Ascending aorta (tissue), 2 donors: ENCODE data around the gene FGGY. TPM values are rescaled to one million over a fixed set of nuclear protein-coding genes. Genes with fewer than 3 reads are reported as not detected.

Experiments
- DNase-seq, 2 donors: peaks; one replicate each; pipeline ENCODE4 v3.0.0-alpha.2; 2019; ENCODE audit warnings: low spot score in 2 of 2
- H3K27ac ChIP-seq, 2 donors: fragments of 200-600 bp; sonication (generic); one replicate each; pipeline ENCODE4 v1.5.1; 2016 to 2017; ENCODE audit warnings: mild to moderate bottlenecking in 1 of 2
- H3K27me3 ChIP-seq: fragments of 200-600 bp; sonication (generic); one replicate; pipeline ENCODE4 v1.5.1; 2017
- H3K36me3 ChIP-seq, 2 donors: fragments of 200-600 bp; sonication (generic); one replicate each; pipeline ENCODE4 v1.5.1; 2016
- H3K4me1 ChIP-seq, 2 donors: fragments of 200-600 bp; sonication (generic); one replicate each; pipeline ENCODE4 v1.5.1; 2016 to 2017; ENCODE audit warnings: mild to moderate bottlenecking in 1 of 2
- H3K4me3 ChIP-seq, 2 donors: fragments of 200-600 bp; sonication (generic); one replicate each; pipeline ENCODE4 v1.5.1; 2016 to 2017; ENCODE audit warnings: mild to moderate bottlenecking in 1 of 2
- H3K9me3 ChIP-seq, 2 donors: fragments of 200-600 bp; sonication (generic); one replicate each; pipeline ENCODE4 v1.5.1; 2016
- CTCF ChIP-seq, 3 experiments: fragments of 200-600 bp in 2 of 3; fragments of 450-650 bp in 1 of 3; sonication (generic) in 2 of 3; IDR thresholded peaks; one replicate each; pipeline ENCODE4 v1.5.1; 2016 to 2019; ENCODE audit warnings: antibody characterized with exemption in 3 of 3, mild to moderate bottlenecking in 1 of 3, moderate library complexity in 1 of 3
- intact Hi-C: fragments of 100-400 bp; cut with DNase I; formaldehyde crosslinking; loops from one replicate; pipeline ENCODE4 v1.15.1; 2023
- total RNA-seq: library from RNA; depleted of rRNA; stranded (reverse); fragments of >200 nt; gene quantifications from one replicate; pipeline ENCODE4 v1.1.0, GENCODE V29; 2016

FGGY gene
- total RNA-seq, 1 donor from 2014 or later, result 7.0 TPM

GRCh38 chr1:59664166-59664565 is 367.3 kb downstream of the FGGY start:
- no peak for DNase-seq
- Histone ChIP-seq H3K27me3 (no peaks in the 10 kb centered on the region), H3K27ac (no peak overlapping the region), H3K9me3 (no peaks in the 10 kb centered on the region), H3K4me3 (no peak overlapping the region), H3K36me3 (no peaks in the 10 kb centered on the region), H3K4me1 (no peaks in the 10 kb centered on the region)
- TF ChIP-seq CTCF (IDR thresholded peaks at IDR 0.05), result no peak
- intact Hi-C loops, result no loop called here

- Histone ChIP-seq H3K27me3 (no peaks in the 10 kb centered on the region), H3K36me3 (no peaks in the 10 kb centered on the region), H3K27ac (no peak overlapping the region), H3K4me1 (no peaks in the 10 kb centered on the region), H3K4me3 (no peak overlapping the region), H3K9me3 (no peaks in the 10 kb centered on the region)
- intact Hi-C loops, result no loop called here
- DNase-seq, result no peak
- no peak for TF ChIP-seq CTCF (IDR thresholded peaks at IDR 0.05)
These were observed 369.2 kb downstream of the FGGY start for GRCh38 chr1:59666106-59666505.

- DNase-seq, result no peak
- TF ChIP-seq CTCF (IDR thresholded peaks at IDR 0.05), result no peak
- H3K36me3 ChIP-seq, result no peaks in the 10 kb centered on the region
- no peak overlapping the region for H3K27ac ChIP-seq
- intact Hi-C loops, result no loop called here
- no peaks in the 10 kb centered on the region for H3K27me3 ChIP-seq
- no peaks in the 10 kb centered on the region for H3K9me3 ChIP-seq
- no peak overlapping the region for H3K4me3 ChIP-seq
- H3K4me1 ChIP-seq, result no peaks in the 10 kb centered on the region
These were observed 370.1 kb downstream of the FGGY start for GRCh38 chr1:59667020-59667419.

GRCh38 chr1:59669752-59670312 is 372.9 kb downstream of the FGGY start:
- Histone ChIP-seq H3K27ac (peak overlapping the region in 1 of 2 donors; percentile 6), H3K4me3 (no peak overlapping the region), H3K36me3 (no peaks in the 10 kb centered on the region), H3K27me3 (no peaks in the 10 kb centered on the region), H3K4me1 (peaks cover 3 to 6% of the 10 kb centered on the region in 2 donors), H3K9me3 (no peaks in the 10 kb centered on the region)
- DNase-seq, result no peak
- no peak for TF ChIP-seq CTCF (IDR thresholded peaks at IDR 0.05)
- intact Hi-C loops, result loop anchor here (10.0 kb wide), 1 partner anchor 325 kb away; no protein-coding TSS in a partner anchor

- no peak for TF ChIP-seq CTCF (IDR thresholded peaks at IDR 0.05)
These were observed 373.8 kb downstream of the FGGY start for GRCh38 chr1:59670662-59671061.

More at GRCh38 chr1:59670662-59671061, 373.8 kb downstream of the FGGY start:
- Histone ChIP-seq H3K27ac (peak overlapping the region in 1 of 2 donors; percentile 6), H3K4me3 (no peak overlapping the region), H3K27me3 (no peaks in the 10 kb centered on the region), H3K4me1 (peaks cover 6% of the 10 kb centered on the region in 2 donors), H3K36me3 (no peaks in the 10 kb centered on the region), H3K9me3 (no peaks in the 10 kb centered on the region)
- intact Hi-C loops, result loop anchor here (10.0 kb wide), 1 partner anchor 326 kb away; no protein-coding TSS in a partner anchor
- DNase-seq, result no peak
